Duodenal mucosa (tissue), 2 donors: Measurements from ENCODE around the gene NXNL2.

Experiments used
- H3K27ac ChIP-seq: one replicate; pipeline ENCODE4 v1.7.0; 2013; ENCODE audit warnings: low read depth, low read length
- H3K27me3 ChIP-seq, 2 donors: one replicate each; pipeline ENCODE4 v1.7.0; 2013; ENCODE audit warnings: low read length in 2 of 2, control low read depth in 1 of 2; ENCODE audit not compliant: insufficient read depth in 2 of 2, control insufficient read depth in 1 of 2
- H3K36me3 ChIP-seq, 2 donors: one replicate each; pipeline ENCODE4 v1.7.0; 2013; ENCODE audit warnings: low read length in 2 of 2, control low read depth in 1 of 2; ENCODE audit not compliant: insufficient read depth in 2 of 2, control insufficient read depth in 1 of 2
- H3K4me1 ChIP-seq, 2 donors: one replicate each; pipeline ENCODE4 v1.7.0; 2013; ENCODE audit warnings: low read length in 2 of 2, control low read depth in 1 of 2; ENCODE audit not compliant: insufficient read depth in 2 of 2, control insufficient read depth in 1 of 2
- H3K4me3 ChIP-seq, 2 donors: one replicate each; pipeline ENCODE4 v1.7.0; 2013; ENCODE audit warnings: low read length in 2 of 2, low read depth in 1 of 2
- H3K9ac ChIP-seq, 2 donors: one replicate each; pipeline ENCODE4 v1.7.0; 2013; ENCODE audit warnings: low read length in 2 of 2, low read depth in 1 of 2
- H3K9me3 ChIP-seq, 2 donors: one replicate each; pipeline ENCODE4 v1.7.0; 2013; ENCODE audit warnings: low read length in 2 of 2, control low read depth in 1 of 2; ENCODE audit not compliant: control insufficient read depth in 1 of 2

NXNL2 gene

GRCh38 chr9:88508326-88508725, 26.7 kb upstream of the NXNL2 start:
- no peaks in the 10 kb centered on the region for H3K9me3 ChIP-seq
- no peak overlapping the region for H3K9ac ChIP-seq
- no peak overlapping the region for H3K27ac ChIP-seq
- no peaks in the 10 kb centered on the region for H3K4me1 ChIP-seq
- H3K27me3 ChIP-seq: peaks cover 0 to 3% of the 10 kb centered on the region in 2 donors
- H3K36me3 ChIP-seq: no peaks in the 10 kb centered on the region
- H3K4me3 ChIP-seq: no peak overlapping the region

- Histone ChIP-seq H3K27me3 (no peaks in the 10 kb centered on the region), H3K27ac (no peak overlapping the region), H3K4me3 (no peak overlapping the region), H3K9ac (no peak overlapping the region), H3K36me3 (no peaks in the 10 kb centered on the region), H3K4me1 (no peaks in the 10 kb centered on the region), H3K9me3 (no peaks in the 10 kb centered on the region)
Observed at GRCh38 chr9:88511906-88512305, 23.1 kb upstream of the NXNL2 start.

- H3K36me3 ChIP-seq: no peaks in the 10 kb centered on the region
- H3K27me3 ChIP-seq: no peaks in the 10 kb centered on the region
- H3K9me3 ChIP-seq: no peaks in the 10 kb centered on the region
- no peak overlapping the region for H3K4me3 ChIP-seq
- H3K27ac ChIP-seq: no peak overlapping the region
- H3K4me1 ChIP-seq: no peaks in the 10 kb centered on the region
- no peak overlapping the region for H3K9ac ChIP-seq
Observed at GRCh38 chr9:88514247-88514646, 20.7 kb upstream of the NXNL2 start.

- Histone ChIP-seq H3K4me3 (no peak overlapping the region), H3K36me3 (no peaks in the 10 kb centered on the region), H3K9me3 (no peaks in the 10 kb centered on the region), H3K9ac (no peak overlapping the region), H3K27ac (no peak overlapping the region), H3K27me3 (no peaks in the 10 kb centered on the region), H3K4me1 (no peaks in the 10 kb centered on the region)
Observed at GRCh38 chr9:88521308-88521707, 13.7 kb upstream of the NXNL2 start.

DNA sequence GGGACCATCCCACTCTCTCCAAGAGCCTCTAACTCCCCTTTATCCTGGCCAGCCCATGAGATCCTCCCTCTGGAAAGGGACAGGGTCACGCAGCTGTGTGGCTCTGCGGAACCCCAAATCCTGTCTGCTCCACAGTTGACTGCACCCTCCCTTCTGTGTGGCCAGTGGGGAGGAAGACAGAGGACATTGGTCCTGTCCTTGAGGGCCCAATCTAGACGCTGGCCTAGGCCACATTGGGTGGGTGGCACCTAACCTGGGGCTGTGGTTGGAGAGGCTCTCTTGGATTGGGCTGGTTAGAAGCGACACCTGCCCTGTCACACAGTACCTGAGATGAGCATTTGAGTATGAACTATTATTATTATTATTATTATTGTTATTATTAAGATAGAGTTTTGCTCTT, 12.6 kb upstream of the NXNL2 start:
- Histone ChIP-seq H3K4me1 (no peaks in the 10 kb centered on the region), H3K9ac (no peak overlapping the region), H3K27me3 (no peaks in the 10 kb centered on the region), H3K9me3 (no peaks in the 10 kb centered on the region), H3K27ac (no peak overlapping the region), H3K4me3 (no peak overlapping the region), H3K36me3 (no peaks in the 10 kb centered on the region)

GRCh38 chr9:88523056-88523455, 11.9 kb upstream of the NXNL2 start:
- no peaks in the 10 kb centered on the region for H3K27me3 ChIP-seq
- H3K4me3 ChIP-seq: no peak overlapping the region
- H3K9ac ChIP-seq: no peak overlapping the region
- H3K27ac ChIP-seq: no peak overlapping the region
- H3K9me3 ChIP-seq: no peaks in the 10 kb centered on the region
- H3K36me3 ChIP-seq: no peaks in the 10 kb centered on the region
- no peaks in the 10 kb centered on the region for H3K4me1 ChIP-seq

- Histone ChIP-seq H3K36me3 (no peaks in the 10 kb centered on the region), H3K27me3 (no peaks in the 10 kb centered on the region), H3K27ac (no peak overlapping the region), H3K4me1 (no peaks in the 10 kb centered on the region), H3K4me3 (no peak overlapping the region), H3K9me3 (no peaks in the 10 kb centered on the region), H3K9ac (no peak overlapping the region)
Observed at GRCh38 chr9:88524911-88525310, 10.1 kb upstream of the NXNL2 start.

- Histone ChIP-seq H3K27ac (no peak overlapping the region), H3K27me3 (peaks cover 0 to 5% of the 10 kb centered on the region in 2 donors), H3K9me3 (no peaks in the 10 kb centered on the region), H3K4me3 (no peak overlapping the region), H3K4me1 (no peaks in the 10 kb centered on the region), H3K9ac (no peak overlapping the region), H3K36me3 (no peaks in the 10 kb centered on the region)
Observed at GRCh38 chr9:88527618-88528017, 7.4 kb upstream of the NXNL2 start.

DNA sequence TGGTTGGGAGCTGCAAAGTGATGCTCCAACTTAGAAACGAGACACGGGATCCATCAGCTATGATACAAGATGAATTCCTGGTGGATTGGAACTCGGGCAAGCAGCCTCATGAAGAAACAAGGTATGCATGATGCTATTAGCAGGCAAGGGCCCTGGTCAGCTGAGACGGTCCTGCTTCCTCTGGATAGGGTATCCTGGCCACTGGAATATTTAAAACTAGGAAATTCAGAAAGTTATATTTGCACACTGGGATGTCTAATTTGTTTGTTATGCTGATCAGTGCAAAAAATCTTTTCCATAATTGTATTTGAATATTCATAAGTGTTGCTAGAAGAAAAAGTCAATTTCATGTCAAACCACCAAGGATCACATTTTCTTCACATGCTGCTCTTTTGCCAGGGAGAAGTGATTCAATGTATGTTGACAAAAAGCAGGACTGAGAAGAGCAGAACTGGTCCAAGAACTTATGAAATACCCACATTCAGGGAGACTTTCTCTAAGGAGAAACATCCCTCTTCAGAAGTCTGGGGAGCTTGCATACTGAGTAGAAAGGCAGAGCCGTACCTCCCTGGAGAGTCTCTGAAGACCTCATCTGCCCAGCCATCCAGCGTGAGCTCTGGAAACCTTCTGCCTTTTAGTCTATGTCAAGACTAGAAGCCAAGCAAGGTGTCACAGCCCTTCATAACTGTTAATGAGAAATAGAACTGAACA, 6.7 kb upstream of the NXNL2 start:
- H3K4me1 ChIP-seq: no peaks in the 10 kb centered on the region
- H3K36me3 ChIP-seq: no peaks in the 10 kb centered on the region
- H3K9me3 ChIP-seq: no peaks in the 10 kb centered on the region
- no peak overlapping the region for H3K27ac ChIP-seq
- H3K4me3 ChIP-seq: no peak overlapping the region
- no peak overlapping the region for H3K9ac ChIP-seq
- H3K27me3 ChIP-seq: peaks cover 0 to 5% of the 10 kb centered on the region in 2 donors

GRCh38 chr9:88529496-88529895, 5.5 kb upstream of the NXNL2 start:
- H3K4me3 ChIP-seq: no peak overlapping the region
- H3K36me3 ChIP-seq: no peaks in the 10 kb centered on the region
- no peak overlapping the region for H3K27ac ChIP-seq
- H3K9me3 ChIP-seq: no peaks in the 10 kb centered on the region
- peaks cover 0 to 5% of the 10 kb centered on the region in 2 donors for H3K27me3 ChIP-seq
- H3K9ac ChIP-seq: no peak overlapping the region
- H3K4me1 ChIP-seq: no peaks in the 10 kb centered on the region
